ENCODE measurements around the gene ABTB2. TPM values are rescaled to one million over a fixed set of nuclear protein-coding genes. Genes with fewer than 3 reads are reported as not detected.

ABTB2 gene
- total RNA-seq, 1 donor from 2014 or later, result 24.7 TPM

DNA sequence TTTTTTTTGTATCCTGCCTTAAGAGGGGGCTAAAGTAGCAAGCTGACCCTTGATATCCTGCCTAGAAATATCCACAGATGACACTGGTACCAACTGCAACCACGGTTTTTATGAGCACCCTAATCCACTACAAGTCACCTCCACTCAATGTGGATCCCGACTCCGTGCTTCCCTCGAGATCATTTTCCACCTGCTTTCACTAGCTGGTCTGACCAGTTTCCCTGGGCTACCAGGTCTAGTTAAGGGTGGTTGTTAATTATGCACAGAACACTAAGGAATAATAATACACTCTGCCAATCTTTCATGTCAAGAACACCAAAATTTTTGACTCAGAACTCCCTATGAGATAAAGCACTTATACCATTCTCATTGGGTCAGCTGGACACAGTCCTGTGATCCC, 82.3 kb downstream of the ABTB2 start:
- intact Hi-C loops (cut with micrococcal nuclease), result no loop called here
- no peaks in the 10 kb centered on the region for H3K36me3 ChIP-seq
- peaks cover 27% of the 10 kb centered on the region for H3K4me1 ChIP-seq
- TF ChIP-seq, protein P1, sequence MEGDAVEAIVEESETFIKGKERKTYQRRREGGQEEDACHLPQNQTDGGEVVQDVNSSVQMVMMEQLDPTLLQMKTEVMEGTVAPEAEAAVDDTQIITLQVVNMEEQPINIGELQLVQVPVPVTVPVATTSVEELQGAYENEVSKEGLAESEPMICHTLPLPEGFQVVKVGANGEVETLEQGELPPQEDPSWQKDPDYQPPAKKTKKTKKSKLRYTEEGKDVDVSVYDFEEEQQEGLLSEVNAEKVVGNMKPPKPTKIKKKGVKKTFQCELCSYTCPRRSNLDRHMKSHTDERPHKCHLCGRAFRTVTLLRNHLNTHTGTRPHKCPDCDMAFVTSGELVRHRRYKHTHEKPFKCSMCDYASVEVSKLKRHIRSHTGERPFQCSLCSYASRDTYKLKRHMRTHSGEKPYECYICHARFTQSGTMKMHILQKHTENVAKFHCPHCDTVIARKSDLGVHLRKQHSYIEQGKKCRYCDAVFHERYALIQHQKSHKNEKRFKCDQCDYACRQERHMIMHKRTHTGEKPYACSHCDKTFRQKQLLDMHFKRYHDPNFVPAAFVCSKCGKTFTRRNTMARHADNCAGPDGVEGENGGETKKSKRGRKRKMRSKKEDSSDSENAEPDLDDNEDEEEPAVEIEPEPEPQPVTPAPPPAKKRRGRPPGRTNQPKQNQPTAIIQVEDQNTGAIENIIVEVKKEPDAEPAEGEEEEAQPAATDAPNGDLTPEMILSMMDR (IDR thresholded peaks at IDR 0.05; ENCODE audit: borderline replicate concordance), result no peak
- peak overlapping the region; percentile 69 for H3K27ac ChIP-seq (replicated peaks)
- H3K9me3 ChIP-seq (replicated peaks), result no peaks in the 10 kb centered on the region
- no peak overlapping the region for H3K4me3 ChIP-seq
- no peak for DNase-seq
- no peaks in the 10 kb centered on the region for H3K27me3 ChIP-seq (ENCODE audit: low read depth)

- peak; percentile 83 for DNase-seq
- Histone ChIP-seq H3K27ac (replicated peaks) (peak overlapping the region; percentile 69), H3K27me3 (ENCODE audit: low read depth) (no peaks in the 10 kb centered on the region), H3K4me3 (no peak overlapping the region), H3K4me1 (peaks cover 27% of the 10 kb centered on the region), H3K9me3 (replicated peaks) (no peaks in the 10 kb centered on the region), H3K36me3 (no peaks in the 10 kb centered on the region)
- intact Hi-C loops (cut with micrococcal nuclease), result no loop called here
- TF ChIP-seq, protein P1 (IDR thresholded peaks at IDR 0.05; ENCODE audit: borderline replicate concordance), result no peak
Observed at GRCh38 chr11:34274712-34275398, 83.0 kb downstream of the ABTB2 start.

GRCh38 chr11:34273099-34273498, 84.7 kb downstream of the ABTB2 start:
- H3K27ac ChIP-seq (replicated peaks), result no peak overlapping the region
- H3K36me3 ChIP-seq, result no peaks in the 10 kb centered on the region
- peaks cover 17% of the 10 kb centered on the region for H3K4me1 ChIP-seq
- TF ChIP-seq, protein P1 (IDR thresholded peaks at IDR 0.05; ENCODE audit: borderline replicate concordance), result no peak
- no peaks in the 10 kb centered on the region for H3K27me3 ChIP-seq (ENCODE audit: low read depth)
- no peak for DNase-seq
- no peaks in the 10 kb centered on the region for H3K9me3 ChIP-seq (replicated peaks)
- intact Hi-C loops (cut with micrococcal nuclease), result no loop called here
- H3K4me3 ChIP-seq, result no peak overlapping the region

- Histone ChIP-seq H3K4me3 (no peak overlapping the region), H3K27ac (replicated peaks) (no peak overlapping the region), H3K36me3 (no peaks in the 10 kb centered on the region), H3K9me3 (replicated peaks) (no peaks in the 10 kb centered on the region), H3K4me1 (peaks cover 25% of the 10 kb centered on the region), H3K27me3 (ENCODE audit: low read depth) (no peaks in the 10 kb centered on the region)
- no peak for DNase-seq
- intact Hi-C loops (cut with micrococcal nuclease), result no loop called here
- TF ChIP-seq, protein P1 (IDR thresholded peaks at IDR 0.05; ENCODE audit: borderline replicate concordance), result no peak
Observed at GRCh38 chr11:34271727-34272126, 86.1 kb downstream of the ABTB2 start.

DNA sequence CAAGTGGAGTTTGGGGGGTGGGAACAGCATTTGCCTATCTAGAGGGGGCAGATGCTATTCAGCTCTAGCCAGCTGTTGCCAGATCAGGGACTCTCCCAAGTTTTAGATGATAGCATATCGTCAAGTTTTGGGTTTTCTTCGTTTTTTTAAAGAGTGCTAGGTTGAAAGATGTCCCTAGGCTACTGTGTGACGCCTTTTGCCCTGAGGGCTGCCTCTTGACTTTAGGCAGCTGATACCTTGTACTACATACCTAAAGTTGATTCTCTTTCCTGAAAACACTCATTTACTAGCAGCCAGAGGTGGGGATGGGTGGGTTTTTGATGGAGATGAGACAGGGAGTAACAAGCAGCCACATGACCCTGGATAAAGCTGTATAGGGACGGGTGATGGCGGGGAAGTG, 87.1 kb downstream of the ABTB2 start:
- no peaks in the 10 kb centered on the region for H3K27me3 ChIP-seq (ENCODE audit: low read depth)
- no peaks in the 10 kb centered on the region for H3K9me3 ChIP-seq (replicated peaks)
- intact Hi-C loops (cut with micrococcal nuclease), result no loop called here
- no peak overlapping the region for H3K27ac ChIP-seq (replicated peaks)
- H3K4me1 ChIP-seq, result peaks cover 34% of the 10 kb centered on the region
- H3K4me3 ChIP-seq, result no peak overlapping the region
- TF ChIP-seq, protein P1 (IDR thresholded peaks at IDR 0.05; ENCODE audit: borderline replicate concordance), result no peak
- no peaks in the 10 kb centered on the region for H3K36me3 ChIP-seq
- DNase-seq, result no peak
